GM18526 (cell line): ENCODE measurements around the gene NCF4.

ENCODE experiments used
- POLR2A ChIP-seq: IDR thresholded peaks from 3 replicates; pipeline ENCODE4 v1.6.1; 2011; ENCODE audit not compliant: insufficient read length; ENCODE audit errors: extremely low read depth

Gene NCF4

GRCh38 chr22:36860821-36861659, at the start of gene NCF4:
Gene NCF4 (plus strand): TSS chr22:36861006. CDS start chr22:36861172, 166 bp downstream.
- peak; percentile 66 for TF ChIP-seq POLR2A

- TF ChIP-seq POLR2A: no peak
Observed at GRCh38 chr22:36811094-36811800, 49.6 kb upstream of the NCF4 start.

GRCh38 chr22:36814801-36815200, 46.0 kb upstream of the NCF4 start:
- TF ChIP-seq POLR2A: no peak

- TF ChIP-seq POLR2A: no peak
Observed at GRCh38 chr22:36815558-36816338, 45.1 kb upstream of the NCF4 start.

- TF ChIP-seq POLR2A: no peak
Observed at GRCh38 chr22:36816339-36816635, 44.5 kb upstream of the NCF4 start.

GRCh38 chr22:36816636-36817524, 43.9 kb upstream of the NCF4 start, which contains the start of gene PVALB:
Gene PVALB (minus strand): TSS chr22:36817035. CDS start chr22:36817005, 30 bp downstream.
- TF ChIP-seq POLR2A: no peak

- no peak for TF ChIP-seq POLR2A
Observed at GRCh38 chr22:36817525-36817848, 43.3 kb upstream of the NCF4 start.

GRCh38 chr22:36818010-36818642, 42.7 kb upstream of the NCF4 start:
- no peak for TF ChIP-seq POLR2A

GRCh38 chr22:36819112-36819511, 41.7 kb upstream of the NCF4 start:
- TF ChIP-seq POLR2A: no peak

GRCh38 chr22:36822581-36822980, 38.2 kb upstream of the NCF4 start:
- no peak for TF ChIP-seq POLR2A

GRCh38 chr22:36823186-36823839, 37.5 kb upstream of the NCF4 start:
- TF ChIP-seq POLR2A: no peak

- TF ChIP-seq POLR2A: no peak
Observed at GRCh38 chr22:36824655-36825054, 36.2 kb upstream of the NCF4 start.

GRCh38 chr22:36826262-36826661, 34.5 kb upstream of the NCF4 start:
- TF ChIP-seq POLR2A: no peak

- TF ChIP-seq POLR2A: no peak
Observed at GRCh38 chr22:36828815-36829214, 32.0 kb upstream of the NCF4 start.

GRCh38 chr22:36829370-36830002, 31.3 kb upstream of the NCF4 start:
- TF ChIP-seq POLR2A: no peak
